ENCODE measurements around the gene TFIP11.

- TF ChIP-seq MAFK (IDR thresholded peaks at IDR 0.05; ENCODE audit: partially characterized antibody) = no peak
- TF ChIP-seq, protein P1, sequence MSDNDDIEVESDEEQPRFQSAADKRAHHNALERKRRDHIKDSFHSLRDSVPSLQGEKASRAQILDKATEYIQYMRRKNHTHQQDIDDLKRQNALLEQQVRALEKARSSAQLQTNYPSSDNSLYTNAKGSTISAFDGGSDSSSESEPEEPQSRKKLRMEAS (IDR thresholded peaks at IDR 0.05) = no peak
- TF ChIP-seq CTCF (IDR thresholded peaks at IDR 0.05) = no peak
- no peak for TF ChIP-seq CBX2 (IDR thresholded peaks at IDR 0.05; ENCODE audit: borderline replicate concordance, low read depth)
- TF ChIP-seq POLR2AphosphoS2 (conservative IDR thresholded peaks at IDR 0.05; ENCODE audit: low read length) = no peak
- no peak for TF ChIP-seq EP300 (IDR thresholded peaks at IDR 0.05)
- TF ChIP-seq PBX3 (IDR thresholded peaks at IDR 0.05) = no peak
- TF ChIP-seq, protein P2, sequence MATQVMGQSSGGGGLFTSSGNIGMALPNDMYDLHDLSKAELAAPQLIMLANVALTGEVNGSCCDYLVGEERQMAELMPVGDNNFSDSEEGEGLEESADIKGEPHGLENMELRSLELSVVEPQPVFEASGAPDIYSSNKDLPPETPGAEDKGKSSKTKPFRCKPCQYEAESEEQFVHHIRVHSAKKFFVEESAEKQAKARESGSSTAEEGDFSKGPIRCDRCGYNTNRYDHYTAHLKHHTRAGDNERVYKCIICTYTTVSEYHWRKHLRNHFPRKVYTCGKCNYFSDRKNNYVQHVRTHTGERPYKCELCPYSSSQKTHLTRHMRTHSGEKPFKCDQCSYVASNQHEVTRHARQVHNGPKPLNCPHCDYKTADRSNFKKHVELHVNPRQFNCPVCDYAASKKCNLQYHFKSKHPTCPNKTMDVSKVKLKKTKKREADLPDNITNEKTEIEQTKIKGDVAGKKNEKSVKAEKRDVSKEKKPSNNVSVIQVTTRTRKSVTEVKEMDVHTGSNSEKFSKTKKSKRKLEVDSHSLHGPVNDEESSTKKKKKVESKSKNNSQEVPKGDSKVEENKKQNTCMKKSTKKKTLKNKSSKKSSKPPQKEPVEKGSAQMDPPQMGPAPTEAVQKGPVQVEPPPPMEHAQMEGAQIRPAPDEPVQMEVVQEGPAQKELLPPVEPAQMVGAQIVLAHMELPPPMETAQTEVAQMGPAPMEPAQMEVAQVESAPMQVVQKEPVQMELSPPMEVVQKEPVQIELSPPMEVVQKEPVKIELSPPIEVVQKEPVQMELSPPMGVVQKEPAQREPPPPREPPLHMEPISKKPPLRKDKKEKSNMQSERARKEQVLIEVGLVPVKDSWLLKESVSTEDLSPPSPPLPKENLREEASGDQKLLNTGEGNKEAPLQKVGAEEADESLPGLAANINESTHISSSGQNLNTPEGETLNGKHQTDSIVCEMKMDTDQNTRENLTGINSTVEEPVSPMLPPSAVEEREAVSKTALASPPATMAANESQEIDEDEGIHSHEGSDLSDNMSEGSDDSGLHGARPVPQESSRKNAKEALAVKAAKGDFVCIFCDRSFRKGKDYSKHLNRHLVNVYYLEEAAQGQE (IDR thresholded peaks at IDR 0.05) = no peak
- TF ChIP-seq ELK1 (IDR thresholded peaks at IDR 0.05; ENCODE audit: low read depth, low read length) = no peak
- no peak for TF ChIP-seq CEBPB (IDR thresholded peaks at IDR 0.05)
Measured at GRCh38 chr22:26555478-26555877, 43.2 kb upstream of the TFIP11 start.

Data from A549 (cell line).